HG03575 (cell line): ENCODE measurements around the gene AIFM3.

ENCODE experiments used
- ATAC-seq: cut with Tn5 transposase; IDR thresholded peaks from one replicate; pipeline ENCODE4 v1.9.1; 2021; ENCODE audit not compliant: unreplicated experiment, insufficient number of reproducible peaks, low FRiP score; ENCODE audit errors: extremely low read depth

The AIFM3 gene

GRCh38 chr22:21013657-21014201 is 46.7 kb downstream of the AIFM3 start:
- ATAC-seq = no peak

DNA sequence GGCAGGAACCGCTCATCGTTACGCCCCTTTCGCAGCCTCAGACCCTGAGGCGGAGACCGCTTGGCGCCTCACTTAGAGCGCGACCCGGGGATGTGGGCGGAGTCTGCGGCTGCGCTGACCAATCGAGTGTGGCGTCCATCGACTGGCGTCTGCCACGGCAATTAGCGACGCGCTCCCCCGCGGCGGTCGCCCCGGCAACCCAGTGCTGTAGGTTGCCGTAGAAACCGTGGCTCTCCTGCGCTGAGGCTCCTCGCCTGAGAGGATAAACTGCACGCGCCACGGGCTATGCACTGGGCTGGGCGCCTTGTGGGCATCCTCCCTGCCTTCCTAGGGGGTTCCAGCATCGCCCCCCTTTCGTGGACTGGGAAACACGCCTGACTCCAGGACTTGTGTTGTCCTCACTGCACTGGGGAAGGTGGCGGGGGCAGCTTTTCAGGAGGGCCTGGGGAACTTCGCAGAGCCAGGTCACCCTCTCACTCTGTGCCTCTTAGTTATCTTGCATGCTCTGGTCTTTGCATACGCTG is 47.2 kb downstream of the AIFM3 start:
- ATAC-seq = no peak

DNA sequence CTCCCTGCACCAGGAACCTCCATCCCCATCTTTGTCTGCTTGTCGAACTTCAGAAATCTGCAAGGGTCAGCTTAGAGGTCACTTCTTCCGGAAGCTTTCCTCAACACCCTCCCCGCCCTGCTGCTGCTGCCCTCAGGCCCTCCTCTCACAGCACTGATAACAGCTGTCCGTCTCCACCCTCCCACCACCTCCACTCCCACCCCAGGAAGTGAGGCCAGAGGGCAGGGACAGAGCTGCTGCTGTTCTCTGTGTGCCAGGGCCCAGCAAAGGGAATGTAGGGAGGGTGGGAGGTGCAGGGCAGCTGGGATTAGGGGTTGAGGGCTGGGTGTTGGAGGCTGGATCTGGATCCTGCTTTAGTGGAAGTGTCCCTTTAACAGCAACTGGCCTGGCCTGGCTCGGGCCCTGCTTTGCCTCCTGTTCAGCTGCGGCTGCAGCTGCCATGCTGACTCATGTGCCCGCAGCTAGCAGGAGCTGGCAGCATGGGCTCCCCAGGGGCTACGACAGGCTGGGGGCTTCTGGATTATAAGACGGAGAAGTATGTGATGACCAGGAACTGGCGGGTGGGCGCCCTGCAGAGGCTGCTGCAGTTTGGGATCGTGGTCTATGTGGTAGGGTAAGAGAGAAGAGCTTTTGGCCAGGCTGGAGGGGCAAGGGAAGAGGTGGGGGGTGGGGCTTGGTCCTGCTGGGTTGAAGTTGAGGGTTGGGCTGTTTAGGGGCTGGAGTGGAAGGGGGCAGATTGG is 47.8 kb downstream of the AIFM3 start, which contains the start of gene P2RX6:
P2RX6 (plus strand) TSS at position 440 of the 740 bp plus-strand sequence; CDS start at position 450, 10 bp downstream.
- no peak for ATAC-seq

- no peak for ATAC-seq
These were observed 48.5 kb downstream of the AIFM3 start for GRCh38 chr22:21015466-21016006.

DNA sequence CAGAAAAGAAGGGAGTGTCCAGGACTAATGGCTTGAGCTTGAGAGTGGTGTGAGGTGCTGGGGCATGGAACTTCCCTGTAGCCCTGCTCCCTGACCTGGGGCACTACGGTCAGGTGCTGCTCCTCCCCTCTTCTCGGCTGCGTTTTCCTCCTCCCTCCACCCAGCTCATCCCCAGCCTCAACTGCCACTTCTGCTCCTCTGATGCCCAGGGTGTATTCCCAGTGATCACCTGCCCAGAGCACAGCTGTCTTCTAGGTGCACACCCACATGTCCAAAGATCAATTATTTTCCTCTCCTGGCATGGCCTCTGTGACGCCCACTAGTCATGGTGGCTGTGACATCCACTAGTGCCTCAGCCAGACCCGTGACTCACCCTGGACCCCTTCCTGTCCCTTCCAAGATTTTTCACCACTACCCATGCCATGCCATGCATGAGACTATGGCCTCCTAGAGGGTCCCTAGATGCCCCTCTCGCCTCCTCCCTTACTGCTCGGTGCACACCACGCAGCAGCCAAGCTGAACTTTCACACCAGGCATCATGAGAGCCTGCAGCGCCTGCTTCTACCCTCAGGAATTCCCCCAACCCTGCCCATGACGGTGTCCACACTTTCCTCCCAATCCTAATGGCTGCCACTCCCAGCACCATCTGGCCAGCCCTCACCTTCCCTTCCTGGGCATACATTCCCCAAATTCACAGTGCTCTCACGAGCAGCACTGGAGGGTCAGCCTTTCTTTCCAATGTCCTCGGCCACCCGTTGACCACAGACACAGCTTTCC is 49.8 kb downstream of the AIFM3 start:
- ATAC-seq = no peak

DNA sequence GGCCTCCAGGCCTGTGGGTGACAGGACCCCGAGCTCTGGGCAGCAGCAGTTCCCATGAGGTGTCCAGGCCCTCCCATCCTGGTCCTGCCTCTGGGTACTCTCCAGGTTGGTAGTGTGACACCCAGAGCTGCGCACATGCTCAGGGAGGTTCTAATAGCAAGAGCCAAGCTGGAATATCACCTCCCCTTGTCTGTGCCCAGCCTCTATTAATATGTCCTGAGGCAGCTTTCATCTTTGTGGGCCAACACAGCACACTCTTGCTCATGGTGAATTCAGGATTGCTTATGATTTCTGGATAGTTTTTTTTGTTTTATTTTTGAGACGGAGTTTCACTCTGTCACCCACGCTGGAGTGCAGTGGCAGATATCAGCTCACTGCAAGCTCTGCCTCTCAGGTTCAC is 51.3 kb downstream of the AIFM3 start:
- no peak for ATAC-seq

DNA sequence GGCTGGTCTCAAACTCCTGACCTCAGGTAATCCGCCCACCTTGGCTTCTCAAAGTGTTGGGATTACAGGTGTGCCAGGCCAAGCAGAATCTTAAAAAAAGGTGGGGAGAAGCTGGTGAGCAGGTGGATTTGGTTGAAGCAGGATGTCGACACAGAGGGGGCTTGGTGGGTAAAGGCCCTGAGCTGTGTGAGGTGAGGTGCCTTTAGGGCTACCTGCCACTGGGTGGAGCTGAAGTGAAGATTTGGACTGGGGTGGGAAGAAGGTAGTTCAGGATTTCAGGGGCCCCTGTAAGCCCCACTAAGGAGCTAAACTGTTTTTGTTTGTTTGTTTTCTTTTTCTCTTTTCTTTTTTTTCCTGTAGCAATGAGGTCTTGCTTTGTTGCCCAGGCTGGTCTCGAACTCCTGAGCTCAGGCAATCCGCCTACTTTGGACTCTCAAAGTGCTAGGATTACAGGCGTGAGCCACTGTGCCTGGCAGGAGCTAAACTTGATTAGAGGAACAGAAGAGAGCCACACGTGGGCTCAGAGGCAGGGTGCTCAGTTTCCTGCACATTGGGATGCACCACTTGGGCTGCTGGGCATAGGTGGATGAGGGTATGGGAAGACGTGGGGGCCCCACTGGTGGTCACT is 53.9 kb downstream of the AIFM3 start:
- ATAC-seq = no peak

DNA sequence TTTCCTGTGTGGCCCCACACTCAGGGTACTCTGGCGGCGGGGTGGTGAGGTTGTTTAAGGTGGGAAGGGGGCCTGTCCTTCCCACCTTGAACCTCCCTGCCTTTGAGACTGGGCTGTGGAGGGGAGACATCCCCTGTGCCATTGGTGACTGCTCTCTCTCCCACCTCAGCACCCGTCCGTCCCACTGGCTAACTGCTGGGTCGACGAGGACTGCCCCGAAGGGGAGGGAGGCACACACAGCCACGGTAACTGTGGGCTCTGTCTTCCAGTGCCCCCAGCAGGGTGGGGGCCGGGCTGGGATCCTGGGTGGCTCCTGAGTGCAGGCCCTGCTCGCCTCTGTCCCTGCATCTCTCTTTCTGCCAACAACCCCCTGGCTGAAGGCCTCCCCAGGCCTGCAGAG is 55.5 kb downstream of the AIFM3 start:
- no peak for ATAC-seq

- no peak for ATAC-seq
These were observed 56.0 kb downstream of the AIFM3 start for GRCh38 chr22:21022955-21023614.

DNA sequence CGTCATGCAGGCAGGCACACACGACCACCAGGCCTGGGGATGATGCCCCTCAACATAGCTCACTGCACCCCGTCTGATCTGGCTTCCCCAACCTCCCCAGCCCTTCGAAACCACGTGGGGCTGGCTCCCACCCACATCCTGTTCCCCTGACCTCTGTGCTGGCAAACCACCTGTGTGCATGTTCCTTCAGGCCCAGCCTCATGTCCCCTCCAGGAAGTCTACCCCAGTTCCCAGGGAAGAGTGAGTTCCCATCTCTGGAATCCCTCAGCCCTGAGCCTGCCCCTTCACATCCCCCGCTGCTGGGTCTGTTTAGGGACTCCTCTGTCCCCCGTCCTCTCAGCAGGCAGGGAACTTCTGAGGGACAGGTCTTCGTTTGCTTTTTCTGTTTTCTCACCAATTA is 58.2 kb downstream of the AIFM3 start:
- no peak for ATAC-seq

- ATAC-seq = no peak
These were observed 59.0 kb downstream of the AIFM3 start for GRCh38 chr22:21025763-21026755.

DNA sequence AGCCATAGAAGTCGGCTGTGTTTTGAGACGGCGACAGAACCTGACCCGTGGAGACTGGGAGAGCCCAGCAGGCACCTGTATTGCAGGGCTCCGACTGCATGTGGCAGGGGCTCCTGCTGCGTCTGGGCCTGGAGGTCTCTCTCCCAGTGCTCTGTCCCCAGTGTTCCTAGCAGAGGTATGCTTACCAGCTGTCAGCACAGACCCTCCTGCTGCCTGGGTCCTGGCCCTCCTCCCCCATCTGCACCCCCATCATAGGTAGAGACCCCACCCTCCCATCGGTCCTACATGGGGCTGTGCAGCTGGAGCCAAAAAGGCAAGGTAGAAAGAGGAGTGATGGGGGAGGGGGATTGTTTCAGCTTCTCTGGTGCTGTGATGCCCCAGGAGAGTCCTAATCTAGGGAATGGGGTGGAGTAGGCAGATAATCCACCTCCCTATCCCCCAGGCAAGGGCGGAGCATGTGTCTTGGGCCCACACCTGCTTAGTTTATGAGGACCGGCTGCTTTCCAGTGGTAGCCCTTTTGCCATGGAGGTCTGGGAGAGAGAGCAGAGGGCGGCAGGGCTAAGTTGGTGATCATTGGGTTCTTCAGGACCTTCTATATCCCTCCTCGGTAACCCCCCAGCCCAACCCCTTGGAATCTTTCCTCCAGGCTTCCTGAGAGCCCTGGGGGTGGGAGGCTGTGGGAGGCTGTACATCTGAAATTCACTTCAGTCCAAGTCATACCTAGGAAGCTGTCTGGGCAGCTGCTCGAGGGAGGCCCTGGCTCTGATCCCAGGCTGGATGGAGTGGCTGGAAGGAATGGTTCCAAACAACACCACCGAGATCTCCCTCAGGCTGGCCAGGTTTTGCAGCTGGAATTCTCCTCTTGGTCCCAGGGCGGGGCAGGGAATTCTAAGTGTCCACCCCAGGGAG is 60.0 kb downstream of the AIFM3 start:
- no peak for ATAC-seq

DNA sequence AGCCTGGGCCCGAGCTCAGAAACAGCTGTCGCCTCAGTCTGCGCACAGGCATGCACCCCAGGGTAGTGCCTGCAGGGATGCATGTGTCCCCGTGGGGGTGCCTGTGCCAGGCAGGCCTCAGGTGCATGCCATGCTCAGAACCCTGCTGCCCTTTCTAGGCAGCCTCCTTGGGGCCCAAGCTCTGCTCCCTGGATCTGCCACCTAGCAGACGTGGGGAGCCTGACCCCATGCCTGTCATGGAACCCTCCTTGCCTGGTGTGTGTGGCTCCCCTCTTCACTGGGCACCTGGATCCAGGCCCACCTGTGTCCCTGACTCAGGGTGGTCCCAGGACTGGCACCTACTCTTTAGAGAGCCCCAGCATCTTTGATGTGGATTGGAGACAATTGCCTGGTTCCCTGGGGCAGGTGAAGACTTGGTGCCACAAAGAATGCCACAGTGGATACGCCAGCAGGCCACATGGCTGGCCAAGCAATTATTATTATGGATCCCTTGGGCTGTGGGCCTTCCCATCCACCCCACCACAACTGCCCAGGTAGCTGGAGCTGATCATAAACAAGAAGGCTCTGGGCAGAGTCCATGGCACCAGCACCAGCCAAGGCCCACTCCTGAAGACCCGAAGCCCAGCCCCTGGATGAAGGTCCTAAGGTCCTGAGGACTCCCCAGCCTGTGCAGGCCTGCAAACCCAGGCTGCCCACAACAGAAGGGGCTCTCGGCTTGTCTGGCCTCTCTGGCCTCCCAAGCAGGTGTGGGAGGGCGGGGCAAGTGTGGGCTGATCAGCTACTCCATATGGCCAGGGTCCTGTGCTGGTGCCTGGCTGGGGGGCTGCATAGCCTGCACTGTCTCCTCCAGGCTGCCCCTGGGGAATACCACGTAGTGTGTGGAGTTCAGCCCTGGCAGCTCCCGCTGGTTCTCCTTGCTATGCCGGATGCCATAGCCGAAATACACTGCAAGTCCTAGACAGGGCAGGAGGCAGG is 61.5 kb downstream of the AIFM3 start:
- no peak for ATAC-seq

GRCh38 chr22:21029486-21030025 is 62.5 kb downstream of the AIFM3 start:
- no peak for ATAC-seq

DNA sequence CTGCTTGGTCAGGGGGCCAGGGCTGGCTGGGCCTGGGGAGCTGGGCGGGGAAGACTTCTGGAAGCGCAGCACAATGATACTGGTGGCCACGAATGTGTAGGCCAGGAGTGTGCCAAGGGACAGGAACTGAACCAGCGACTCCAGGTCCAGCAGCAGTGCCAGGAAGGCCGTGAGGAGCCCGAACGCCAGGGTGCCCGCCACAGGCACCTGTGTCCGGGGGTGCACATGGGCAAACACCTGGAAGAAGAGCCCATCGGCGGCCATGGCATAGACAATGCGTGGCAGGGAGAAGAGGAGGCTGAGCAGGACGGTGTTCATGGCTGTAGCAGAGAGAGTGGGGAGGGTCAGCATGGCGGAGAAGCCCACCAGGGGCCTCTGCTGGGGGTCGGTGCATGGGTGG is 63.0 kb downstream of the AIFM3 start:
- ATAC-seq = no peak
